ENCODE measurements around the gene THOC6.

The THOC6 gene

DNA sequence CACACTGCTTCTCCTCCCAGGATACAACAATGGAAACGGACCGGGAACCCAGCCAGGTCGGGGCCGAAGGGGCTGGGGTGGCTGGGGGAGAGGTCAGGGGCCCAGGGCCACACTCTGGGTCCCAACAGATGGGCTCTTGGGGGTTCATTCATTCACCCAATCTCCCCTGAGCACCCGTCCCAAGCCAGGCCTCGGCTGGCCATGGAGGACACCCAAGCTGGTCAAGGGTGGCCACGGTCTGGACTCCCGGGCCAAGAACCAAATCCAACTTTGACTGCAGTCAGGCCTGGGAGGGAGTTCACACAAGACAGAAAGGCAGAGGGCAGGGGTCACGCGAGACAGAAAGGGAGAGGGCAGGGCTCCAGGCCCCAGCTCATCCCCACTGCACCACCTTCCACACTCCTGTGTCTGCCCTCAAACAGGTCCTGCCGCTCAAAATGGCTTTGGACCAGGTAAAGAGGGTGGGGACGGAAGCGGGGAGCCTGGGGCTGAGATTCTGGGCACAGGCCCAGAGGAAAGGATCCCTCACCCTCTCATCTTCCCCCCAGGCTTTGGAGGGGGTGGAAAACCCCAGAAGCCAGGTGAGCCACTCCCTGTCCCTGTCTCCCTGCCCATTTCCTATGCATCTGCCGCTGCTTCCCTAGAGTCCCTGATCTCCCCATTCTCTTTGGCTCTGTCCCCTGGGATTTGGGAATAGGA, 31.3 kb upstream of the THOC6 start:
- no peak for DNase-seq

DNA sequence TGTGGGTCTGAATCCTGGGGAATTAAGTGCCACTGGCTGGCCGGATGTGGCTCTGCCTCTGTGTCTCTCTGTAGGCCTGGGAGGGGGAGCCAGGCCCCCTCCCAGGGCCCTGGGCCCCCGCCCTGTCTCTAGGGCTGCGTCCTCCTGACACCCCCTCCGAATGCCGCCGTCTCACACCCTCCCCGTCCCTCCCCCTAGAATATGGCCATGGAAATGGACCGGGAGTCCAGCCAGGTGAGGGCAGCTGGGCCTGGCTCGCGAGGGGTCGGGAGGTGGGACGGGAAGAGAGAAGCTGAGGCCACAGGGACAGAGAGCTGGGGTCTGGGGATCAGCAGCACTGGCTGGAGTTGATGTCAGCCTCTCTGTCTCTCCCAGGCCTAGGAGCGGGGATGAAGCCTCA, 27.5 kb upstream of the THOC6 start:
- DNase-seq: no peak

DNA sequence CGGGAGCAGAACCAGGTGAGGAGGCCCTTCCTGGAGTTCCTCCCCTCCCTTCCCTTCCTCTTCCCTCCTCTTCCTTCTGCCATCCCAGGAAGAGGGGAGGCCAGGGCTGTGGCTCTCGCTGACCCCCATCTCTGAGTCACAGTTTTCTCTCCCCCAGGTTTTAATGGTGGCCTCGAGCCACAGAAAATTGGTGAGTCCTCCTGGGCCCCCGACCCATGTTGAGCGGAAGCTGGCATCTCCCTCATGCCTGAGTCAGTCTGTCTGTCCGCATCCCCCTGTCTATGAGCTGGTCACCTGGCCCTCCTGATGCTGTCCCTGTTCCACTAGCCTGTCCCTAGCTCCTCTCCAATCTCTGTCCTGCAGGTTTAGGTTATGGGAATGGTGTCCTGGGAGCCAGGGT, 23.9 kb upstream of the THOC6 start:
- no peak for DNase-seq

- DNase-seq: no peak
These were observed 23.3 kb upstream of the THOC6 start for GRCh38 chr16:3000540-3000939.

DNA sequence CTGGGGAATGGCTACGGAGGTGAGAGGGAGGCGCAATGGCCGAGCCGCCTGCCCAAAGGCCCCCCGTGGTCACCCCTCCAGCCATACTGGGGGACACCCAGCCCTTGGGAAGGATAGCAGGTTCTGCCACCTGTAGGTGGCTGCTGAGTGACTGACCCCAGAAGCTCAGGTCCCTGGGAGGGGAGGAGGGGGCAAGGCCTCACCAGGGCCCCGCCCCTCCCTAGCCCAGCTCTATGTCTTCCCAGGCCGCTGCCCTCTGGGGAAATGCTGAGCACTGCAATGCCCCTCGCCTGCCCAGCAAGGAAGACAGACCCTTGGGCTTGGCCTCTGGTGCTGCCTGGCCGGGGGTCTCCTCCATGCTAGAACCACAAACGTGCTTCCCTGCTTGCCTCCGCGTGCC, 22.5 kb upstream of the THOC6 start:
- no peak for DNase-seq

DNA sequence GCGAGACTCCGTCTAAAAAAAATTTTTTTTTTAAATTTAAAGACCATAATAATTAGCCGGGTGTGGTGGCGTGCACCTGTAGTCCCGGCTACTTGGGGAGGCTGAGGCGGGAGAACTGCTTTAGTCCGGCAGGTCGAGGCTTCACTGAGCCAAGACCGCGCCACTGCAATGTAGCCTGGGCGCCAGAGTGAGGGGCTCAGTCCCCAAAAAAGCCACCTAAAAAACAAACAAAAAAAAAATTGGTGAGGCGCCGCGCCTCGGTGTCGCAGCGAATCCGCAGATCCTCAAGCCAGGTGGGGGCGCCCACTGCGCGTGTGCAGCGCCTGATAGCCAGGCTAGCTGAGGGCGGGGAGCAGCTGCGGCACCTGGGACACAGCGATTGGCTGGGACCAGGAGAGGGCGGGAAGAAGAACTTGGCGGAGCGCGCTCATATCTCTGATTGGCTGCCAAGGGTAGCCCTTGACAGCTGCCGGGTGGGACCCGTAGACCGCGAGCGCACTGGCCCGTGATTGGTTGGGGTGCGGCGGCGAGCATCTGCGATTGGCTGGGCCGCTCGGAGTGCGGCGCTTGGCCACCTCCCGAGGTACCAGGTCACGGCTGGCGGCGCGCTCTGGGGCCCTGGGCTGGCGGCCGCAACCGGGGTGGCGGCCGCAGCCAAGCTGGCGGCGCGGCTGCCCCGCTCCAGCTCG, 20.1 kb upstream of the THOC6 start:
- peak; percentile 100 for DNase-seq

DNA sequence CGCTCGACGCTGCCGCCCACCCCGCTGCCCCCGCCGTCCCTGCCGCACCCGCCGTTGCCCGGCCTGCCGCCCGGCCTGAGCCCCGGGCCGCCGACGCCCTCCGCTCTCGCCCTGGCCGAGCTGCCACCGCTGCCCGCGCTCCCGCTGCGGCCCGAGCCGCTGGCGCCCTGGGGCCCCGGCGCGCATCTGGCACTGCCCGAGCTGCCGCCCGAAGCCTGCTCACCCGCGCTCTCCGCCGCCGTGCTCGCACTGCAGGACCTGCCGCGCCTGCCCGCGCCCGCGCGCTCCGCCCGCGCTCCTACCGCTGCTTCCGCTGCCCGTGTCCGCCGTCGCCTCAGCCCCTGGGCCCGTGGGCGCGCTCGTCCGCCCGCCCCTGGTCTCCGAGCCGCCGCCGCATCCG, 19.5 kb upstream of the THOC6 start:
- no peak for DNase-seq

DNA sequence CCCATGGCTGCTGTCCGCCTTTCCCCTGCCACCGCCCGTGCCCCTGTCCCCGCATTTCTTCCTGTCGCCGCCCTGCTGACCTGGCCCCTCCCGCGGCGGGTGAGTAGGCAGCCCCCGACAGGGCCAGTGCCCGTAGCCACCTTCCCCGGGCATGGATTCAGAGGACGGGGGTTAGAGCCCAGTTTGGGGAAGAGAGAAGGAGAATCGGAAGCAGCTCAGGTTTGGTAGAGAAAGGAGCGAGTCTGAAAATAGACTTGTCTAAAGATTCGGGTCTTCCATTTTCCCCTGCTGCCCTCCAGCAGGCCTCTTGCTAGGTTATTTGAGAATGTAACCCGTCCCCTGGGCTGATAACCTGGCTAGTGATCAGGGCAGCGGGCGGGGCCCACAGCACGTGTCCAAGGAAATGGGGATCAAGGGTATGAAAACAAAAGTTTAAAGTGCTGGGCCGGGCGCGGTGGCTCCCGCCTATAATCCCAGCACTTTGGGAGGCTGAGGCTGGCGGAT, 19.0 kb upstream of the THOC6 start:
- no peak for DNase-seq

DNA sequence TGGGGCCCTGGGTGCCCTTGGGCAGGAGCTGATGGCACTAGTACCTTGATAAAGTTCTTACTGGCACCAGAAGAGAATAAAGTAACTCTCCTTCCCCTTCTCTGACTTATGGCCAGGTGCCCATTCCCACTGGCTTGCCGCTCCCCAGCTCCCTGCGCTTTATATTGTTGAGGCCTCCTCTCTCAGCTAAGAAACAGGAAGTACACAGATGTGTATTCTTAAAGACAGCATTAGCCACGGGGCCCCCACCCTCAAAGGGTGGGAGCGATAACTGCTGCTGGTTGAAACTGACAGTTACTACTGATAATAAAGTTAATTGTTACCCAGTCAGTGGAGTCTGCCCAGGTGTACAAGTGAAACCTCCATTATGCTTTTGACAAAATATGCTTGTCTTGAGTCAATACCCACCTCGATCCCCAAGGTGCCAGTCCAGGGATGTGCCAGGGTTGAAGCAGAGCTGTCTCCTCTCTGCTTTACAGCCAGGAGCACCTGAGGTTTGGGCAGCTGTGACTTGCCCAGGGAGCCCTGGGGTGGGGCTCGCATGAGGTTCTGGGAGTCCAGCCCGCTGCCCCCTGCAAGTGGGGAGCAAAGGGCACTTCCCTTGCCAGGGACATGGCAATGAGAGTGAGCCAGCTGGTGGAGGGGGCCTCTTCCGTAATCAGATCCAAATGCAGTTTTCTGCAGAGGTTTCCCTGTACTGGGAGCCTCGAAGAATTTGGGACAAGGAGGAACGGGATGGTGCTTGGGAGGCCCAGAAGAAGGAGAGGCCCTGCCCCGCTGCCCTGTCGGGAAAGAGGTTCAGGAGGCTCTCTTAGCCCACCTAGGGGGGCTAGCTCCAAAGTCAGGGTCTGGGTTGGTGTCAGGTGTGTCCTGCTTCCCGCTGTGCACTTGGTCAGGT, 16.5 kb upstream of the THOC6 start:
- no peak for DNase-seq

- peak; percentile 74 for DNase-seq
These were observed 15.7 kb upstream of the THOC6 start for GRCh38 chr16:3007957-3008689.

DNA sequence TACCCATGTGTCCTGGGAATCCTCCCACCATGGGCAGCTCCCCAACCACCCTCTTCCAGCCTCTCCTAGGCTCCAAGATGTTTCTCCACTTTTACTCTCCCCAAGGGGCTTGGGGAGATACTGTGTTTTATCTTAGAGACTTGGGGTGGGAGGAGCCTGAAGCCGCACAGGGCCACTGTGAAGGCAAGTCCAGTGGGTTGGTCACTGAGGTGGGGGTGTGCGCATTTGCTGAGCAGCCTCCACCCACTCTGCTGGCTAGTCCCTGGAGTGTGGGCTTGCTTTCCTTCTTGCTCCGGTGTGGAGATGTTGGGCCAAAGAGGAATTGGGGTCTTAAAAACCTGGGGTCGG, 15.2 kb upstream of the THOC6 start:
- DNase-seq: no peak

- peak; percentile 99 for DNase-seq
These were observed 14.1 kb upstream of the THOC6 start for GRCh38 chr16:3009568-3010390.

- no peak for DNase-seq
These were observed 13.3 kb upstream of the THOC6 start for GRCh38 chr16:3010510-3010909.

GRCh38 chr16:3012246-3012645, 11.6 kb upstream of the THOC6 start:
- DNase-seq: no peak

DNA sequence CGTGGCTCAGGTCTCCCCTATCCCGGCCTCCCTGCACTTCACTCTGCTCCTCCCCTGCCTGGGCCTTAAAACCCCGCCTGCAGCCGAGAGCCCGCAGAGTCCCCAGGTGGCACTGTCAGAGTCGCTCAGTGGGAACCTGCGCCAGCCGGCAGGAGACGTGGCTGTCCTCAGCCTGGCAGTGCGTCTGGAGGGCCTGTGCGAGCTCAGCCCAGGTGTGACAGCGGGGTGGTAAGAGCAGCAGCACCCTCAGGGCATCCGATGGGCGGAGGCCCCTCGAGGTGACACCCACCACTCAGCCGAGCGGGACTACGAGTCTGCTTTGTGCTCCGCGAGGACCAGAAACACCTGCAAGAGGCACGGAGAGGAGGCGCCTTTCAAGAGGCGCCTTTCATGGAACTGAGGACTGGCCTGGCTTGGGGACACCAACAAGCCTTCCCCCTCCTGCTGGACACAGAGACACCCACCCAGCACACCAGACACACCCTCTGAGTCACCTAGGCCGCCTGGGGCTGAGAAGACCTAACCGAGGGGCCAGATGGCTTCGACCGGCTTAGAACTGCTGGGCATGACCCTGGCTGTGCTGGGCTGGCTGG, 10.9 kb upstream of the THOC6 start, which contains the start of gene CLDN9:
CLDN9 (plus strand) TSS at position 96 of the 593 bp plus-strand sequence; CDS start at position 536, 440 bp downstream.
- peak; percentile 92 for DNase-seq

DNA sequence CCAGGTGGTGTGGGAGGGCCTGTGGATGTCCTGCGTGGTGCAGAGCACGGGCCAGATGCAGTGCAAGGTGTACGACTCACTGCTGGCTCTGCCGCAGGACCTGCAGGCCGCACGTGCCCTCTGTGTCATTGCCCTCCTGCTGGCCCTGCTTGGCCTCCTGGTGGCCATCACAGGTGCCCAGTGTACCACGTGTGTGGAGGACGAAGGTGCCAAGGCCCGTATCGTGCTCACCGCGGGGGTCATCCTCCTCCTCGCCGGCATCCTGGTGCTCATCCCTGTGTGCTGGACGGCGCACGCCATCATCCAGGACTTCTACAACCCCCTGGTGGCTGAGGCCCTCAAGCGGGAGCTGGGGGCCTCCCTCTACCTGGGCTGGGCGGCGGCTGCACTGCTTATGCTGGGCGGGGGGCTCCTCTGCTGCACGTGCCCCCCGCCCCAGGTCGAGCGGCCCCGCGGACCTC, 10.3 kb upstream of the THOC6 start:
- peak; percentile 81 for DNase-seq

- no peak for DNase-seq
These were observed 9.7 kb upstream of the THOC6 start for GRCh38 chr16:3013998-3014690.

- no peak for DNase-seq
These were observed 8.9 kb upstream of the THOC6 start for GRCh38 chr16:3014971-3015370.

- no peak for DNase-seq
These were observed 7.8 kb upstream of the THOC6 start for GRCh38 chr16:3015865-3016521.

- DNase-seq: no peak
These were observed 6.5 kb upstream of the THOC6 start for GRCh38 chr16:3017344-3017743.
